GM18505 (cell line): ENCODE measurements around the gene MAP3K5.
"Not testable (repeated sequence)": the region's sequence is repeated elsewhere in the genome, so short reads cannot be mapped to it uniquely, and the experiment has no call there.

Experiments used
- ATAC-seq: cut with Tn5 transposase; IDR thresholded peaks from one replicate; pipeline ENCODE4 v1.9.1; 2021; ENCODE audit not compliant: unreplicated experiment
- POLR2A ChIP-seq: IDR thresholded peaks from 4 replicates; pipeline ENCODE4 v1.6.1; 2011; ENCODE audit warnings: borderline replicate concordance; ENCODE audit not compliant: insufficient read depth, insufficient read length; ENCODE audit errors: extremely low read depth

Gene MAP3K5

GRCh38 chr6:136792410-136793262 is at the start of gene MAP3K5:
TSS of gene MAP3K5 (minus strand) at chr6:136792477. CDS start at chr6:136792157, 320 bp downstream.
- ATAC-seq: peak; percentile 69
- TF ChIP-seq POLR2A: peak; percentile 63

GRCh38 chr6:136840276-136841001 is 48.2 kb upstream of the MAP3K5 start:
- no peak for ATAC-seq
- TF ChIP-seq POLR2A: no peak

GRCh38 chr6:136831873-136832562 is 39.7 kb upstream of the MAP3K5 start:
- TF ChIP-seq POLR2A: no peak
- ATAC-seq: no peak

- no peak for ATAC-seq
- no peak for TF ChIP-seq POLR2A
Observed at GRCh38 chr6:136826216-136826615, 33.9 kb upstream of the MAP3K5 start.

- no peak for TF ChIP-seq POLR2A
- no peak for ATAC-seq
Observed at GRCh38 chr6:136823128-136823660, 30.9 kb upstream of the MAP3K5 start.

- TF ChIP-seq POLR2A: peak; percentile 78
- ATAC-seq: peak; percentile 95
Observed at GRCh38 chr6:136822376-136823127, 30.3 kb upstream of the MAP3K5 start, which contains the start of gene PEX7. TSS of gene PEX7 (plus strand) at chr6:136822592. CDS start at chr6:136822666, 74 bp downstream.

- peak; percentile 3 for ATAC-seq
- TF ChIP-seq POLR2A: no peak
Observed at GRCh38 chr6:136822046-136822375, 29.7 kb upstream of the MAP3K5 start.

- ATAC-seq: no peak
- no peak for TF ChIP-seq POLR2A
Observed at GRCh38 chr6:136820561-136820960, 28.3 kb upstream of the MAP3K5 start.

- no peak for ATAC-seq
- TF ChIP-seq POLR2A: no peak
Observed at GRCh38 chr6:136816656-136817055, 24.4 kb upstream of the MAP3K5 start.

GRCh38 chr6:136815608-136816007 is 23.3 kb upstream of the MAP3K5 start:
- ATAC-seq: not testable (repeated sequence)

- ATAC-seq: no peak
- TF ChIP-seq POLR2A: no peak
Observed at GRCh38 chr6:136812174-136812573, 19.9 kb upstream of the MAP3K5 start.

- no peak for TF ChIP-seq POLR2A
- ATAC-seq: no peak
Observed at GRCh38 chr6:136811272-136811671, 19.0 kb upstream of the MAP3K5 start.
